Activated T-cell treated with anti-CD3 and anti-CD28 coated beads, Interleukin-2, amount 50 U/mL, for 72 hours (primary cell): ENCODE results near the gene AMBP. TPM values are rescaled to one million over a fixed set of nuclear protein-coding genes. Genes with fewer than 3 reads are reported as not detected.

Experiments used
- ATAC-seq, 2 donors: fragments of 150-1000 bp; cut with Tn5 transposase; replicated peaks in 1 of 2; 2 replicates each; pipeline ENCODE4 v1.10.0; 2021; ENCODE audit warnings: moderate library complexity in 2 of 2, mild to moderate bottlenecking in 1 of 2
- DNase-seq, 2 donors: peaks; one replicate each; pipeline ENCODE4 v3.0.0; 2021 to 2022; ENCODE audit warnings: mixed read lengths in 1 of 2
- H3K27ac Mint-ChIP-seq: one replicate; pipeline ENCODE4 v1.8.0; 2022; ENCODE audit warnings: mild to moderate bottlenecking, moderate library complexity, mixed read lengths
- H3K27me3 Mint-ChIP-seq: one replicate; pipeline ENCODE4 v1.8.0; 2022; ENCODE audit warnings: low read depth, mixed read lengths
- H3K36me3 Mint-ChIP-seq, 2 donors: one replicate each; pipeline ENCODE4 v1.8.0; 2022; ENCODE audit warnings: mixed read lengths in 2 of 2, mild to moderate bottlenecking in 1 of 2; ENCODE audit not compliant: insufficient read depth in 2 of 2
- H3K4me1 Mint-ChIP-seq: one replicate; pipeline ENCODE4 v1.8.0; 2022; ENCODE audit warnings: low read depth, mixed read lengths
- H3K4me3 Mint-ChIP-seq, 2 donors: one replicate each; pipeline ENCODE4 v1.8.0; 2022; ENCODE audit warnings: mild to moderate bottlenecking in 2 of 2, mixed read lengths in 2 of 2, moderate library complexity in 2 of 2
- H3K9me3 Mint-ChIP-seq, 2 donors: one replicate each; pipeline ENCODE4 v1.8.0; 2022; ENCODE audit warnings: mixed read lengths in 2 of 2
- total RNA-seq, 2 donors: library from RNA; stranded (reverse); gene quantifications; one replicate each; pipeline ENCODE4 v1.2.3, GENCODE V29; 2022

AMBP gene
- total RNA-seq, 2 donors from 2014 or later, result not detected

DNA sequence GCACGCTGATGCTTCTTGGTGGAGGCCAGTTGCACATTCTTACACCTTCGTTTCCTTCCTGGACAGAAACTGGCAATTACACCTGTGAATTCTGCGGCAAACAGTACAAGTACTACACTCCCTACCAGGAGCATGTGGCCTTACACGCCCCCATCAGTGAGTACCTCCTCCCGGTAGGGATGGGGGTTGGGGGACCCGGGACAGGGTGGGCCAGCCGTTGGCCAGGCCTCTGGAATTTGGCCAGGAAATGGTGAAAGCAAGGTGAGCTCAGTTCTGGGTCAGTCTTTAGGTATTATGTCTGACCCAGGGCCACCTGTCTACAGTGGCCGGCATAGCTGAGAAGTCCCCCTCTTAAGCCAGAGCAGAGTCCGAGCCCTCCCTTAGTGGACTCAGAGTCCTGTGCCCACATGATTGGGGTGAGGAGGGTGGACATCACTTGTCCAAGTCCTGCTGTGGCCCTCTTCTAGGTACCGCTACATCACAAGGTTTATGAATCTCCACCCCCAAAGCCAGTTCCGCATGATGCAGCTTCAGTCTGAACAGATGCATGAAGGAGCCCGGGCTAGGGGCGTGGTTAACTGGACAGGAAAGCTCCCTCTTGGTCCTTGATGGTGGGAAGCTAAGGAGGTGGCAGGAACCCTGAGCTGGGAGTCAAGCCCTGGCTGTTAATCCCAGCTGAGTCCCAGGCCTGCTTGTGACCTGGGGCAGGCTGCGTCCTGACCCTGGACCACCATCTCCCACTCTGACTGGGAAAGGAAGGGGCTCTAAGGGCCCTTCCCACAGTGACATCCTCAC lies 61.3 kb downstream of the AMBP start:
- ATAC-seq, result no peak
- no peak for DNase-seq
- Mint-ChIP-seq H3K4me1 (no peaks in the 10 kb centered on the region), H3K9me3 (peaks cover 2 to 3% of the 10 kb centered on the region in 2 donors), H3K4me3 (no peak overlapping the region), H3K27me3 (no peaks in the 10 kb centered on the region), H3K27ac (no peak overlapping the region), H3K36me3 (no peaks in the 10 kb centered on the region)

DNA sequence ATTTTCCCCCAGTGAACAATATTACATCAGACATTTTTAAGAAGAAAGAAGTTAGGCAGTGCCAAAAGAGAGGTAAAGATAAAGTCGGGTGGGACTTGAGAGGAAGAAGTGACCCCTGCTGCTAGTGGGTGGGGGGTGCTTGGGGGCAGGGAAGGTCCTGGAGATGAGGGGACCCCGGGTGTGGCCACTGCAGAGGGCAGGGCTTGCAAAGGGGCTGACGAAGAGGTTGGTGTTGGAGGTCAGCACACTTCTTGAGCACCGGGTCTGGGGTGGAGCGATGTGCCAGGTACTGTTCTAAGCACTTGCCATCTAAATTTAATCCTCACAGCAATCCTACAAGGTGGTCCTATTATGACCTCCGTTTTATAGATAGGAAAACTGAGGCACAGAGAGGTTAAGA lies 62.0 kb downstream of the AMBP start:
- H3K36me3 Mint-ChIP-seq, result no peaks in the 10 kb centered on the region
- no peak overlapping the region for H3K4me3 Mint-ChIP-seq
- no peak overlapping the region for H3K27ac Mint-ChIP-seq
- ATAC-seq (no peak), DNase-seq (no peak)
- no peaks in the 10 kb centered on the region for H3K4me1 Mint-ChIP-seq
- H3K9me3 Mint-ChIP-seq, result no peaks in the 10 kb centered on the region
- H3K27me3 Mint-ChIP-seq, result no peaks in the 10 kb centered on the region

DNA sequence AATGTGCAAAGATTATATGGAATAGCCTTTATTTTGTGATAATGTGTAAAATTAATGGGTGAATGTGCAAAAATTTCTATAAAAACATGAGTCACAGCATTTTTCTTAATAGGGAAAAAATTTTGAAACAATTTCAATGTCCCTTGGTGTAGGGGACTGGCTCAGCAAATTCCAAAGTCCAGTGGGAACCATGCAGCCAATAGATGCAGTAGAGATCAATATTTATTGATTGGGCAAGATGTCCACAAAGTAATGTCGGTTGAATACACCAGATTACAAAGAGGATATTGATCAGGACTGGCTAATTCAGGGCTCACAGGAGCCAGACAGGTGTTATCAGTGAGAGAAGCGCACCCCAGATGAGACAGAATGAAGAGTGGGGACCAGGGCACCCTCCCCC lies 62.5 kb downstream of the AMBP start:
- no peak for ATAC-seq
- H3K9me3 Mint-ChIP-seq, result no peaks in the 10 kb centered on the region
- no peak overlapping the region for H3K4me3 Mint-ChIP-seq
- no peak for DNase-seq
- no peaks in the 10 kb centered on the region for H3K27me3 Mint-ChIP-seq
- no peaks in the 10 kb centered on the region for H3K36me3 Mint-ChIP-seq
- H3K27ac Mint-ChIP-seq, result no peak overlapping the region
- H3K4me1 Mint-ChIP-seq, result no peaks in the 10 kb centered on the region

DNA sequence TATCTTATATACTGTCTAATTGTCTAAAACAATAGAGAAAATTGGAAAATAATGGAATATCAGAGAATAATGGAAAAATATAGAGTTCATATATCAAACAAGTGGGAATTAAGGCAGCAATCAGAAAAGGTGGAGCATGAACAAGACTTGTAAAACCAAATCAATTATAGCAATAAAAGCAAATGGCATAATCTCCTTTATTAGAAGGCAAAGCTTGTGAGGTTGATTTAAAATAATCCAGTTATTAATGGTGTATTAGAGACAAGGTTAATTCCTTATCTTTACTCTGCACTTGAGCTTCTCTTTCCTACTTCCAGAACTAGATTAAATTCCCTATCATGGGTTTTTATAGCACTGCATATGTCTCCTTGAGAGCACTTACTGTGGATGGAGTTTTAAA lies 64.1 kb downstream of the AMBP start:
- ATAC-seq, result no peak
- Mint-ChIP-seq H3K4me1 (no peaks in the 10 kb centered on the region), H3K36me3 (no peaks in the 10 kb centered on the region), H3K27ac (no peak overlapping the region), H3K4me3 (no peak overlapping the region), H3K9me3 (no peaks in the 10 kb centered on the region), H3K27me3 (no peaks in the 10 kb centered on the region)
- DNase-seq, result no peak

DNA sequence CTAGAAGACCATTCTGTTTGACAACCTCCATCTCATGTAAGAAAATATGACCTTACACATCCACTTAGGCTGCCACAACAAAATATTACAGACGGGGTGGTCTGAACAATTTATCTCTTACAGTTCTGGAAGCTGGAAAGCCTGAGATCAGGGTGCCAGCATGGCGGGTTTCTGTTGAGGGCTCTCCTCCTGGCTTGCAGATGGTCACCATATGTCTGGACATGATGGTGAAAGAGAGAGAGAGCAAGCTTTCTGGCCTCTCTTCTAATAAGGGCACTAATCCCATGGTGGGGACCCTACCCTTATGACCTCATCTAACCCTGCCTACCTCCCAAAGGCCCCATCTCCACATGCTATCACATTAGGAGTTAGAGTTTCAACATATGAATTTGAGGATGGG lies 66.0 kb downstream of the AMBP start:
- H3K4me1 Mint-ChIP-seq, result no peaks in the 10 kb centered on the region
- no peak for ATAC-seq
- H3K4me3 Mint-ChIP-seq, result no peak overlapping the region
- DNase-seq, result no peak
- H3K9me3 Mint-ChIP-seq, result no peaks in the 10 kb centered on the region
- no peaks in the 10 kb centered on the region for H3K27me3 Mint-ChIP-seq
- no peaks in the 10 kb centered on the region for H3K36me3 Mint-ChIP-seq
- H3K27ac Mint-ChIP-seq, result no peak overlapping the region

DNA sequence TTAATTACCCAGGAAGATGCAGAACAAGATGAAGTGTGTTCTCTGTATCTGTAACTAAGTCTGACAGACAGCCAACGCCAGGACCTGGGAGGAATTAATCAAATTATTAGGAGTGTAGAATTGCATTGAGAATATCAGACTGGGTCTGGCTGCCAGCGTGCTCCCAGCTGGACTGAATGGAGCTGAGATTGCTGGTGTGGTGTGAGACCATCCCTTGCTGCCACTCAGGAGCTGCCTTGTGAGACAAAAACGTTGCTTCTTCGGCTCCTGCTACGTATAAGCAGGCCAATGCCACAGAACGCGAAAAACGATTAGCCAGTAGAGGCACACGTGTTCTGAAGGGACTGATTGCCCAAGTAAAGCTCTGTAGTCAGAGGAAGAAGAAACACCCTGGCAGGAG lies 66.8 kb downstream of the AMBP start:
- DNase-seq (no peak), ATAC-seq (no peak)
- Mint-ChIP-seq H3K4me1 (no peaks in the 10 kb centered on the region), H3K4me3 (no peak overlapping the region), H3K9me3 (no peaks in the 10 kb centered on the region), H3K27ac (no peak overlapping the region), H3K27me3 (no peaks in the 10 kb centered on the region), H3K36me3 (no peaks in the 10 kb centered on the region)

Other genes with a start within 250 kb of the AMBP start
- under 1 TPM; 0.23 to 0.62 TPM for gene ZNF618, start 202.0 kb downstream of the AMBP start, total RNA-seq
- not detected for gene KIF12, start 21.0 kb upstream of the AMBP start, total RNA-seq
- gene COL27A1, start 77.2 kb upstream of the AMBP start, total RNA-seq, result 1 to 10 TPM; 1.3 to 2.4 TPM
- not detected for gene ORM1, start 244.8 kb upstream of the AMBP start, total RNA-seq